ENCODE measurements around the gene TUBE1.

- no peak for TF ChIP-seq CTCF (conservative IDR thresholded peaks at IDR 0.05 in 1 of 2, IDR thresholded peaks at IDR 0.05 in 1 of 2; ENCODE audit: low read depth in 1 of 2, low read length in 2 of 2)
- TF ChIP-seq EZH2 (IDR thresholded peaks at IDR 0.05; ENCODE audit: low read length, missing control alignments) = no peak
Observed at GRCh38 chr6:112049026-112049799, 38.1 kb downstream of the TUBE1 start.

Measured in fibroblast of lung (primary cell).